Naive thymus-derived CD4-positive, alpha-beta T cell (primary cell): ENCODE results near the gene ZSCAN23. TPM values are rescaled to one million over a fixed set of nuclear protein-coding genes. Genes with fewer than 3 reads are reported as not detected.
"Not testable (repeated sequence)": the region's sequence is repeated elsewhere in the genome, so short reads cannot be mapped to it uniquely, and the experiment has no call there.

Experiments used
- ATAC-seq: fragments of 150-1000 bp; cut with Tn5 transposase; 2 replicates; pipeline ENCODE4 v1.10.0; 2021; ENCODE audit warnings: mild to moderate bottlenecking, moderate library complexity
- CTCF ChIA-PET: fragments of 350-600 bp; sonication (Branson Sonifier 250); formaldehyde crosslinking; loops from one replicate; lab custom pipeline; 2021; ENCODE audit warnings: antibody characterized with exemption; lab: Charles Lee
- POLR2A ChIA-PET: fragments of 350-600 bp; sonication (Branson Sonifier 250); formaldehyde crosslinking; loops from one replicate; lab custom pipeline; 2021; ENCODE audit warnings: antibody characterized with exemption, inconsistent platforms; lab: Charles Lee
- DNase-seq, 9 donors: peaks; one replicate each; pipeline versions ENCODE4 v3.0.0 to v3.0.0-alpha.2; 2020 to 2022; ENCODE audit warnings: mixed read lengths in 1 of 9
- H3K27ac ChIP-seq: one replicate; pipeline ENCODE4 v1.7.0; 2013; ENCODE audit warnings: mild to moderate bottlenecking, low read depth, low read length, moderate library complexity
- H3K27me3 ChIP-seq, 2 donors: one replicate each; pipeline ENCODE4 v1.7.0; 2013; ENCODE audit warnings: low read length in 2 of 2, mild to moderate bottlenecking in 2 of 2, moderate library complexity in 2 of 2; ENCODE audit not compliant: control insufficient read depth in 2 of 2, insufficient read depth in 2 of 2
- H3K36me3 ChIP-seq, 3 experiments: 1 replicate in 2 of 3; 2 replicates in 1 of 3; pipeline ENCODE4 v1.7.0; 2013; ENCODE audit warnings: low read length in 3 of 3, mild to moderate bottlenecking in 3 of 3, moderate library complexity in 1 of 3; ENCODE audit not compliant: insufficient read depth in 3 of 3, control insufficient read depth in 2 of 3
- H3K4me1 ChIP-seq, 2 donors: one replicate each; pipeline ENCODE4 v1.7.0; 2013; ENCODE audit warnings: low read length in 2 of 2, mild to moderate bottlenecking in 2 of 2, moderate library complexity in 1 of 2; ENCODE audit not compliant: control insufficient read depth in 2 of 2, insufficient read depth in 2 of 2
- H3K4me3 ChIP-seq: 2 replicates; pipeline ENCODE4 v1.7.0; 2013; ENCODE audit warnings: mild to moderate bottlenecking, low read length
- H3K9me3 ChIP-seq, 3 experiments: 1 replicate in 2 of 3; 2 replicates in 1 of 3; pipeline ENCODE4 v1.7.0; 2013; ENCODE audit warnings: low read length in 3 of 3; ENCODE audit not compliant: control insufficient read depth in 2 of 3
- H3K27ac Mint-ChIP-seq, 9 donors: one replicate each; pipeline ENCODE4 v1.8.0; 2020 to 2022; ENCODE audit warnings: mixed read lengths in 9 of 9, mild to moderate bottlenecking in 8 of 9, moderate library complexity in 5 of 9, inconsistent platforms in 2 of 9
- H3K27me3 Mint-ChIP-seq, 5 donors: one replicate each; pipeline ENCODE4 v1.8.0; 2021 to 2022; ENCODE audit warnings: mixed read lengths in 5 of 5, mild to moderate bottlenecking in 1 of 5
- H3K36me3 Mint-ChIP-seq, 5 donors: one replicate each; pipeline ENCODE4 v1.8.0; 2020 to 2022; ENCODE audit warnings: mixed read lengths in 5 of 5, mild to moderate bottlenecking in 3 of 5, inconsistent platforms in 1 of 5
- H3K4me1 Mint-ChIP-seq, 7 donors: one replicate each; pipeline ENCODE4 v1.8.0; 2020 to 2022; ENCODE audit warnings: mixed read lengths in 7 of 7, mild to moderate bottlenecking in 3 of 7, inconsistent platforms in 1 of 7
- H3K4me3 Mint-ChIP-seq, 10 donors: one replicate each; pipeline ENCODE4 v1.8.0; 2020 to 2022; ENCODE audit warnings: mild to moderate bottlenecking in 10 of 10, mixed read lengths in 10 of 10, moderate library complexity in 6 of 10, inconsistent platforms in 2 of 10
- H3K9me3 Mint-ChIP-seq, 11 donors: one replicate each; pipeline ENCODE4 v1.8.0; 2020 to 2022; ENCODE audit warnings: mixed read lengths in 11 of 11, mild to moderate bottlenecking in 4 of 11, inconsistent platforms in 1 of 11, moderate library complexity in 1 of 11
- intact Hi-C, 2 donors: fragments of 100-400 bp; cut with micrococcal nuclease; formaldehyde crosslinking; loops; one replicate each; pipeline ENCODE4 v1.15.1; 2023
- polyA plus RNA-seq, 2 donors: library from polyadenylated mRNA; unstranded; fragments of 300-500 nt; fragmentation: Illumina TruSeq; gene quantifications; one replicate each; pipeline ENCODE4 v1.2.3, GENCODE V29; 2021
- total RNA-seq, 6 experiments: library from RNA in 5 of 6; stranded (reverse) in 5 of 6; gene quantifications; 1 replicate in 5 of 6; 2 replicates in 1 of 6; pipeline ENCODE4 v1.2.3 and lab custom pipeline; 2021 to 2026

Gene ZSCAN23
- total and polyA plus RNA-seq, 7 experiments from 2014 or later, result 0.26 to 3.4 (median 2.2) TPM

DNA sequence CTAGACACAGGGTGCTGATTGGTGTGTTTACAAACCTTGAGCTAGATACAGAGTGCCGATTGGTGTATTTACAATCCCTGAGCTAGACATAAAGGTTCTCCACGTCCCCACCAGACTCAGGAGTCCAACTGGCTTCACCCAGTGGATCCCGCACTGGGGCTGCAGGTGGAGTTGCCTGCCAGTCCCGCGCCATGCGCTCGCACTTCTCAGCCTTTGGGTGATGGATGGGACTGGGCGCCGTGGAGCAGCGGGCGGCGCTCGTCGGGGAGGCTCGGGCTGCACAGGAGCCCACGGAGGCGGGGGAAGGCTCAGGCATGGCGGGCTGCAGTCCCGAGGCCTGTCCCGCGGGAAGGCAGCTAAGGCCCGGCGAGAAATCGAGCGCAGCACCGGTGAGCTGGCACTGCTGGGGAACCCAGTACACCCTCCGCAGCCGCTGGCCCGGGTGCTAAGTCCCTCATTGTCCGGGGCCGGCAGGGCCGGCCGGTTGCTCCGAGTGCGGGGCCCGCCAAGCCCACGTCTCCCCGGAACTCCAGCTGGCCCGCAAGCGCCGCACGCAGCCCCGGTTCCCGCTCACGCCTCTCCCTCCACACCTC, 26.0 kb upstream of the ZSCAN23 start:
- ATAC-seq, H3K36me3 Mint-ChIP-seq, H3K9me3 ChIP-seq, CTCF ChIA-PET, intact Hi-C loops, H3K4me3 Mint-ChIP-seq, H3K36me3 ChIP-seq, H3K4me1 ChIP-seq, H3K4me1 Mint-ChIP-seq, H3K4me3 ChIP-seq, H3K27ac Mint-ChIP-seq, H3K27ac ChIP-seq, H3K27me3 ChIP-seq, DNase-seq: not testable (repeated sequence)
- peaks cover 23 to 52% (median 50%) of the 10 kb centered on the region in 5 donors for H3K27me3 Mint-ChIP-seq
- peaks cover 0 to 18% (median 6%) of the 10 kb centered on the region in 11 donors for H3K9me3 Mint-ChIP-seq
- POLR2A ChIA-PET, result interaction anchor here (1.0 kb wide), 1 partner anchor 19 kb away, joined by 3 read pairs; no protein-coding TSS in a partner anchor

DNA sequence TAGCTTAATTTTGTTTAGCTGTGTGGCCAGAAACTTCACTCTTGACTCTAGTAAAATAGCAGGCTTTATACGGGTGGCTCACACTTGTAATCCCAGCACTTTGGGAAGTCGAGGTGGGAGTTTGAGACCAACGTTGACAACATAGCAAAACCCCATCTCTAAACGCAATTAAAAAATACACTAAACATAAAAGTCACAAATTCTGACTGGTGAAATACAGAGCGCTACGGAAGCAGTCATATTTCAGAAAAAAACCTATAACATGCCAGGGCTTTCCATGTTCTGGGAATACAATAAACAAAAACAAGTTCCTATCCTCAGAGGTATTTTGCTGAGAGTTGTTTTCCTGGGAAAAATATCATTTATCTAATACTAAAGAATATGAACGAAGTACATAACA, 24.8 kb upstream of the ZSCAN23 start:
- H3K4me1 ChIP-seq, result no peaks in the 10 kb centered on the region
- no peak for ATAC-seq
- Mint-ChIP-seq H3K4me3 (no peak overlapping the region), H3K9me3 (peaks cover 0 to 18% (median 6%) of the 10 kb centered on the region in 11 donors), H3K27ac (no peak overlapping the region), H3K36me3 (no peaks in the 10 kb centered on the region), H3K27me3 (peaks cover 29 to 56% (median 48%) of the 10 kb centered on the region in 5 donors), H3K4me1 (peaks cover 0 to 1% (median 0%) of the 10 kb centered on the region in 7 donors)
- intact Hi-C loops, result no loop called here
- no peak overlapping the region for H3K4me3 ChIP-seq
- no peak overlapping the region for H3K27ac ChIP-seq
- H3K27me3 ChIP-seq, result no peaks in the 10 kb centered on the region
- CTCF ChIA-PET, result no interaction called here
- POLR2A ChIA-PET, result no interaction called here
- H3K36me3 ChIP-seq, result no peaks in the 10 kb centered on the region
- no peak for DNase-seq
- no peaks in the 10 kb centered on the region for H3K9me3 ChIP-seq

DNA sequence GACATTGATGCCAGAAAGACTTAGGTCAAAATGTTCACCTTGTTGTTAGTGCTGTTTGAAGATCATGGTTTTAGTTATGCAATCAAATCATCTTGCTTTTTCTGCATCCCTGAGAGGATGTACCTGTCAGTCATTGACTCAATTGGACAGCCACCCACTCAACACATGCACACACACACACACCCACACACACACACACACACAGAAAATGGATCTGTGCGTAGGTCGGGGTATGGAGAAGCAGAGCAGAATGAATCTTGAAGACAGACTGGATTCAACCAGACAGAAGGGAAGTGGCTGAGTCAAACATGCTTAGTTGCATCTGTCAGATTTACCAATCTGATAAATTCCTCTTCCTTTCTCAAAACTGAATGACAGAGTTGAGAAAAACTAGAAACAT, 19.1 kb upstream of the ZSCAN23 start:
- H3K27me3 ChIP-seq, result no peaks in the 10 kb centered on the region
- CTCF ChIA-PET, result no interaction called here
- H3K27ac ChIP-seq, result no peak overlapping the region
- Mint-ChIP-seq H3K27ac (peak overlapping the region in 1 of 9 donors; percentile 24), H3K9me3 (peaks cover 0 to under 1% (median 0%) of the 10 kb centered on the region in 11 donors), H3K4me1 (peaks cover 3 to 8% (median 7%) of the 10 kb centered on the region in 7 donors), H3K27me3 (peaks cover 31 to 76% (median 61%) of the 10 kb centered on the region in 5 donors), H3K36me3 (no peaks in the 10 kb centered on the region), H3K4me3 (peak overlapping the region in 1 of 10 donors; percentile 62)
- ATAC-seq, result peak; percentile 32
- POLR2A ChIA-PET, result no interaction called here
- no peaks in the 10 kb centered on the region for H3K36me3 ChIP-seq
- no peak overlapping the region for H3K4me3 ChIP-seq
- H3K9me3 ChIP-seq, result no peaks in the 10 kb centered on the region
- peaks cover 0 to 4% of the 10 kb centered on the region in 2 donors for H3K4me1 ChIP-seq
- DNase-seq, result peak in 2 of 9 donors; percentile 19 to 43
- intact Hi-C loops, result no loop called here

DNA sequence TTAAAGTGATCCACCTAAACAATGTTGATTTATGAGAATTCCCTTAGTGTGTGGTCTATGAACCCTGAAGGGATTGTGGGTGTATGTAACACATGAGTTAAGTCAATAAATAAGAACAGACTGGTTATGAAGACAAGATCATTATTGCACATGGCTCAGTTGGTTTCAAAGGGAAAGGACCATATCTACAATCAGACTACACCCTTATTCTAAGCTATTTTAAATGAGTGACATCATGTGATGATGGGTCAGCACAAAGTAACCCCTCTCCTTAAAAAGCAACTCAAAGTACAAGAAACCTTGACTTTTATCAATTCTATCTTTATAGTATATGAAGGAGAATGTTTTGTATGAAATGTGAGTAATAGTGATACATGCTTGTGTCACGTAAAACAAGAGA, 15.3 kb upstream of the ZSCAN23 start:
- Histone ChIP-seq H3K27ac (no peak overlapping the region), H3K4me3 (no peak overlapping the region), H3K9me3 (no peaks in the 10 kb centered on the region), H3K27me3 (no peaks in the 10 kb centered on the region), H3K4me1 (peaks cover 0 to 4% of the 10 kb centered on the region in 2 donors), H3K36me3 (no peaks in the 10 kb centered on the region)
- H3K9me3 Mint-ChIP-seq, result peaks cover 0 to 6% (median 0%) of the 10 kb centered on the region in 11 donors
- intact Hi-C loops, result no loop called here
- H3K27me3 Mint-ChIP-seq, result peaks cover 28 to 78% (median 61%) of the 10 kb centered on the region in 5 donors
- POLR2A ChIA-PET, result no interaction called here
- DNase-seq, result no peak
- peaks cover 0 to 6% (median 0%) of the 10 kb centered on the region in 5 donors for H3K36me3 Mint-ChIP-seq
- H3K27ac Mint-ChIP-seq, result no peak overlapping the region
- no peak for ATAC-seq
- CTCF ChIA-PET, result interaction anchor here (0.6 kb wide), 1 partner anchor 9 kb away, joined by 4 read pairs; no protein-coding TSS in a partner anchor
- peaks cover 3 to 11% (median 7%) of the 10 kb centered on the region in 7 donors for H3K4me1 Mint-ChIP-seq
- no peak overlapping the region for H3K4me3 Mint-ChIP-seq

DNA sequence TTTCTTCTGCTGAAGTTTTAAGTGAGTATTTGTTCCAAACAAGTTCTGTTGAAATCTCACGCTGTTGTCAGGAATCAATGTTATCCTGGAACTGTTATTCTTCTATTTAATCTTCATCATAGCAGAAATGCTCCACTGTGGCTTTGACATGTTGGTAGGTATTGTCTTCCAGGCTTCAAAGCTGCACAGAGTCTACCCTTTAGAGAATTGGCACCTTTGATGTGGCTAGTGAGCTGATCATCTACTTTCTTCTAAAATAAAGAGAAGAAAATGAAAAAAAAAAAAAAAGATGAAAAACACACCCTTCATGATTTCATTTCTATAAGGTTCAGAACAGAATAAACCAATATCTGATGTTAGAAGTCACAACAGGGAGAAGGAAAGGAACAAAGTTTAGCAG, 5.8 kb upstream of the ZSCAN23 start:
- ChIA-PET POLR2A (interaction anchor here (0.6 kb wide), 1 partner anchor 1074 kb away, joined by 3 read pairs; no protein-coding TSS in a partner anchor), CTCF (interaction anchor here (0.7 to 1.2 kb wide), 2 partner anchors 8 to 11 kb away, joined by 3 to 7 read pairs; no protein-coding TSS in a partner anchor)
- peaks cover 0 to 12% of the 10 kb centered on the region in 2 donors for H3K4me1 ChIP-seq
- Mint-ChIP-seq H3K27ac (peak overlapping the region in 7 of 9 donors; percentile 38 to 81 (median 59)), H3K4me3 (peak overlapping the region in 7 of 10 donors; percentile 19 to 56 (median 32)), H3K4me1 (peaks cover 8 to 28% (median 22%) of the 10 kb centered on the region in 7 donors), H3K9me3 (peaks cover 0 to 24% (median 4%) of the 10 kb centered on the region in 11 donors), H3K27me3 (peaks cover 9 to 47% (median 27%) of the 10 kb centered on the region in 5 donors), H3K36me3 (peaks cover 0 to 20% (median 0%) of the 10 kb centered on the region in 5 donors)
- DNase-seq (peak in 7 of 9 donors; percentile 60 to 80 (median 73)), ATAC-seq (peak; percentile 89)
- no peaks in the 10 kb centered on the region for H3K36me3 ChIP-seq
- H3K4me3 ChIP-seq, result no peak overlapping the region
- H3K27ac ChIP-seq, result no peak overlapping the region
- intact Hi-C loops, result loop anchor here in 1 of 2 donors (2.0 to 10.0 kb wide), 2 partner anchors 40 to 974 kb away; partner anchors contain the start of gene ZNF184
- peaks cover 0 to 6% of the 10 kb centered on the region in 2 donors for H3K27me3 ChIP-seq
- H3K9me3 ChIP-seq, result no peaks in the 10 kb centered on the region

DNA sequence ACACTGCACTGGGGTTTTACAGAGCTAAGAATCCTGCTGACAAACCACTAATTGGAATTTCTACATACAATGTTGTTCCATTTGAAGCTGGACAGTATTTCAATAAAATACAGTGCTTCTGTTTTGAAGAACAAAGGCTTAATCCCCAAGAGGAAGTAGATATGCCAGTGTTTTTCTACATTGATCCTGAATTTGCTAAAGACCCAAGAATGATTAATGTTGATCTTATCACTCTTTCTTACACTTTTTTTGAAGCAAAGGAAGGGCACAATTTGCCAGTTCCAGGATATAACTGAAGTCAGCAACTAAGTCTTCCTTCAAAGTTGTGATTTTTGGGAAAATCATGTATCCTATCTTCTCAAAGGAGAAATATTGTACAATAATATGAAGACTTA, 4.2 kb upstream of the ZSCAN23 start:
- CTCF ChIA-PET, H3K27me3 ChIP-seq, H3K36me3 ChIP-seq, H3K27ac ChIP-seq, ATAC-seq, H3K9me3 ChIP-seq, H3K27ac Mint-ChIP-seq, H3K4me3 ChIP-seq, DNase-seq: not testable (repeated sequence)
- Mint-ChIP-seq H3K4me1 (peaks cover 17 to 43% (median 37%) of the 10 kb centered on the region in 7 donors), H3K27me3 (peaks cover 9 to 43% (median 31%) of the 10 kb centered on the region in 5 donors), H3K36me3 (peaks cover 0 to 30% (median 0%) of the 10 kb centered on the region in 5 donors), H3K9me3 (peaks cover 0 to 38% (median 5%) of the 10 kb centered on the region in 11 donors), H3K4me3 (peak overlapping the region in 9 of 10 donors; percentile 76 to 87 (median 83))
- POLR2A ChIA-PET, result interaction anchor here (0.9 kb wide), 1 partner anchor 554 kb away, joined by 3 read pairs; a partner anchor contains a TSS
- intact Hi-C loops, result loop anchor here in 1 of 2 donors (10.0 kb wide), 1 partner anchor 973 kb away; the partner anchor contains the start of gene ZNF184
- peaks cover 12 to 16% of the 10 kb centered on the region in 2 donors for H3K4me1 ChIP-seq
